Measurements from ENCODE around the gene ENTPD2. TPM values are rescaled to one million over a fixed set of nuclear protein-coding genes. Genes with fewer than 3 reads are reported as not detected.

ENTPD2 gene
- total and polyA plus RNA-seq, 10 of the 15 experiments (the other 5 are each of a cell fraction or from before 2014, with no cell fraction given) = 0.15 to 1.8 (median 0.65) TPM; not detected in 2

GRCh38 chr9:137037035-137037434 is 16.8 kb downstream of the ENTPD2 start:
- Histone ChIP-seq H3K27me3 (replicated peaks in 1 of 2; ENCODE audit: control insufficient read depth in 2 of 2, insufficient read depth in 2 of 2, low read length in 1 of 2) (no peaks in the 10 kb centered on the region), H3K4me3 (no peak overlapping the region), H3K9ac (ENCODE audit: control insufficient read depth, insufficient read depth, low read length) (no peak overlapping the region), H3K27ac (ENCODE audit: control insufficient read depth, insufficient read depth) (no peak overlapping the region), H4K20me1 (ENCODE audit: control insufficient read depth, insufficient read depth) (no peaks in the 10 kb centered on the region), H3K36me3 (ENCODE audit: control insufficient read depth in 2 of 2, insufficient read depth in 2 of 2, low read length in 1 of 2) (no peaks in the 10 kb centered on the region), H3K4me2 (ENCODE audit: control insufficient read depth, insufficient read depth) (no peak overlapping the region), H3K4me1 (ENCODE audit: control insufficient read depth, insufficient read depth, low read length) (peaks cover 21% of the 10 kb centered on the region), H3K79me2 (ENCODE audit: control insufficient read depth, insufficient read depth, low read length) (no peaks in the 10 kb centered on the region), H3K9me3 (replicated peaks; ENCODE audit: control insufficient read depth, insufficient read depth, low read length) (no peaks in the 10 kb centered on the region), H2AFZ (ENCODE audit: control insufficient read depth, low read depth, low read length) (no peak overlapping the region)
- ChIA-PET RAD21 (ENCODE audit: unreplicated experiment) (interaction anchor here (3.8 kb wide), 1 partner anchor 89 kb away, joined by 109 read pairs; no protein-coding TSS in a partner anchor), POLR2A (interaction anchor here (0.6 kb wide), 1 partner anchor 22 kb away, joined by 3 read pairs; no protein-coding TSS in a partner anchor), CTCF (interaction anchor here (1.0 to 4.4 kb wide), 6 partner anchors 10 to 250 kb away, joined by 3 to 163 read pairs (median 19); partner anchors contain the start of gene NPDC1), SMC1A (ENCODE audit: uncharacterized antibody, unreplicated experiment) (interaction anchor here (1.5 kb wide), 1 partner anchor 249 kb away, joined by 3 read pairs; no protein-coding TSS in a partner anchor)
- DNase-seq (ENCODE audit: low read depth, low spot score) (no peak), ATAC-seq (no peak), FAIRE-seq (no peak)
- WGBS (ENCODE audit: insufficient coverage, insufficient replicate concordance, low lambda C conversion rate, missing lambda C conversion rate) = 48% methylated on average over 12 of the region's 13 CpGs
- TF ChIP-seq PML (IDR thresholded peaks at IDR 0.05; ENCODE audit: low read length) = no peak
- no peak for TF ChIP-seq BRCA1 (IDR thresholded peaks at IDR 0.05; ENCODE audit: low read depth, low read length)
- no peak for TF ChIP-seq GATAD2B (conservative IDR thresholded peaks at IDR 0.05; ENCODE audit: low read depth)
- no TSS peak for BruUV-seq (replicated peaks)
- in situ Hi-C loops (cut with MboI) = loop anchor here (5.0 kb wide), 2 partner anchors 90 to 240 kb away; partner anchors contain the start of genes C8G and CCDC183
- intact Hi-C loops (cut with micrococcal nuclease; ENCODE audit: unreplicated experiment) = loop anchor here (5.0 kb wide), 1 partner anchor 190 kb away; the partner anchor contains the start of gene PHPT1

- no peaks in the 10 kb centered on the region for H3K9me3 ChIP-seq (replicated peaks; ENCODE audit: control insufficient read depth, insufficient read depth, low read length)
- peaks cover 26% of the 10 kb centered on the region for H3K4me1 ChIP-seq (ENCODE audit: control insufficient read depth, insufficient read depth, low read length)
- no peak overlapping the region for H2AFZ ChIP-seq (ENCODE audit: control insufficient read depth, low read depth, low read length)
- FAIRE-seq (no peak), DNase-seq (ENCODE audit: low read depth, low spot score) (no peak), ATAC-seq (no peak)
- H4K20me1 ChIP-seq (ENCODE audit: control insufficient read depth, insufficient read depth) = no peaks in the 10 kb centered on the region
- H3K27ac ChIP-seq (ENCODE audit: control insufficient read depth, insufficient read depth) = no peak overlapping the region
- TF ChIP-seq ZSCAN29 (IDR thresholded peaks at IDR 0.05) = no peak
- no peak for TF ChIP-seq HDGF (IDR thresholded peaks at IDR 0.05)
- no peak for TF ChIP-seq FOS (IDR thresholded peaks at IDR 0.05; ENCODE audit: borderline replicate concordance, extremely low read depth, insufficient read length)
- TF ChIP-seq ATF7 (IDR thresholded peaks at IDR 0.05; ENCODE audit: low read depth) = no peak
- no peak for TF ChIP-seq RBBP5 (conservative IDR thresholded peaks at IDR 0.05)
- no peak for TF ChIP-seq DPF2 (IDR thresholded peaks at IDR 0.05)
- TF ChIP-seq IRF4 (IDR thresholded peaks at IDR 0.05; ENCODE audit: low read depth, low read length) = no peak
- no TSS peak for BruUV-seq (replicated peaks)
- no peak overlapping the region for H3K4me3 ChIP-seq
- no peak overlapping the region for H3K9ac ChIP-seq (ENCODE audit: control insufficient read depth, insufficient read depth, low read length)
- H3K4me2 ChIP-seq (ENCODE audit: control insufficient read depth, insufficient read depth) = no peak overlapping the region
- WGBS (ENCODE audit: insufficient coverage, insufficient replicate concordance, low lambda C conversion rate, missing lambda C conversion rate) = 44% methylated on average over 8 of the region's 8 CpGs
- no peaks in the 10 kb centered on the region for H3K79me2 ChIP-seq (ENCODE audit: control insufficient read depth, insufficient read depth, low read length)
- in situ Hi-C loops (cut with MboI) (loop anchor here (5.0 kb wide), 2 partner anchors 89 to 239 kb away; partner anchors contain the start of genes C8G and CCDC183), intact Hi-C loops (cut with micrococcal nuclease; ENCODE audit: unreplicated experiment) (loop anchor here (1.0 to 5.0 kb wide), 3 partner anchors 88 to 249 kb away; partner anchors contain the start of gene PHPT1)
- CTCF ChIA-PET = interaction anchor here (0.6 to 4.4 kb wide), 39 partner anchors 9 to 328 kb away, joined by 3 to 163 read pairs (median 7); partner anchors contain the start of genes AJM1, CLIC3, FBXW5 and NPDC1
- POLR2A ChIA-PET = interaction anchor here (1.1 to 2.6 kb wide), 4 partner anchors 9 to 246 kb away, joined by 4 to 19 read pairs (median 4); partner anchors contain the start of gene TMEM141
- SMC1A ChIA-PET (ENCODE audit: uncharacterized antibody, unreplicated experiment) = interaction anchor here (0.8 to 5.2 kb wide), 13 partner anchors 13 to 259 kb away, joined by 3 to 77 read pairs (median 5); partner anchors contain the start of gene CLIC3
- RAD21 ChIA-PET (ENCODE audit: unreplicated experiment) = interaction anchor here (0.9 to 3.8 kb wide), 15 partner anchors 11 to 270 kb away, joined by 3 to 109 read pairs (median 4); partner anchors contain the start of gene TMEM141
- H3K27me3 ChIP-seq (replicated peaks in 1 of 2; ENCODE audit: control insufficient read depth in 2 of 2, insufficient read depth in 2 of 2, low read length in 1 of 2) = no peaks in the 10 kb centered on the region
- H3K36me3 ChIP-seq (ENCODE audit: control insufficient read depth in 2 of 2, insufficient read depth in 2 of 2, low read length in 1 of 2) = no peaks in the 10 kb centered on the region
Observed at GRCh38 chr9:137035937-137036336, 17.9 kb downstream of the ENTPD2 start.
